GM23248 (cell line): ENCODE results near the gene IQCK. TPM values are rescaled to one million over a fixed set of nuclear protein-coding genes. Genes with fewer than 3 reads are reported as not detected.

Experiments
- DNase-seq: peaks from one replicate; pipeline ENCODE4 v3.0.0-alpha.2; 2015
- H2AFZ ChIP-seq: fragments of 200-600 bp; sonication (generic); 2 replicates; pipeline ENCODE4 v1.6.1; 2016; ENCODE audit warnings: antibody characterized with exemption
- H3F3A ChIP-seq: fragments of 200-600 bp; sonication (generic); 2 replicates; pipeline ENCODE4 v1.6.1; 2016; ENCODE audit warnings: mild to moderate bottlenecking, antibody characterized with exemption, mixed run types; ENCODE audit not compliant: insufficient read depth
- H3K27ac ChIP-seq: fragments of 200-600 bp; sonication (generic); 2 replicates; pipeline ENCODE4 v1.5.1; 2016; ENCODE audit warnings: mild to moderate bottlenecking
- H3K27me3 ChIP-seq: fragments of 200-600 bp; sonication (generic); replicated peaks from 2 replicates; pipeline ENCODE4 v1.6.1; 2016; ENCODE audit warnings: mild to moderate bottlenecking; ENCODE audit not compliant: insufficient read depth
- H3K36me3 ChIP-seq: fragments of 200-600 bp; sonication (generic); 2 replicates; pipeline ENCODE4 v1.6.1; 2016; ENCODE audit warnings: low read depth, mild to moderate bottlenecking
- H3K4me1 ChIP-seq: fragments of 200-600 bp; sonication (generic); 2 replicates; pipeline ENCODE4 v1.6.1; 2016; ENCODE audit warnings: mild to moderate bottlenecking; ENCODE audit not compliant: insufficient read depth
- H3K4me2 ChIP-seq: fragments of 200-600 bp; sonication (generic); one replicate; pipeline ENCODE4 v1.6.1; 2016; ENCODE audit warnings: mild to moderate bottlenecking; ENCODE audit not compliant: unreplicated experiment
- H3K4me3 ChIP-seq: fragments of 200-600 bp; sonication (generic); 2 replicates; pipeline ENCODE4 v1.5.1; 2016; ENCODE audit warnings: mild to moderate bottlenecking
- H3K79me2 ChIP-seq: fragments of 200-600 bp; sonication (generic); 2 replicates; pipeline ENCODE4 v1.6.1; 2016; ENCODE audit warnings: mild to moderate bottlenecking; ENCODE audit not compliant: insufficient read depth
- H3K9ac ChIP-seq: fragments of 200-600 bp; sonication (generic); 2 replicates; pipeline ENCODE4 v1.6.1; 2016; ENCODE audit warnings: mild to moderate bottlenecking
- H3K9me2 ChIP-seq: fragments of 200-600 bp; sonication (generic); 2 replicates; pipeline ENCODE4 v1.6.1; 2016; ENCODE audit warnings: mixed run types, mild to moderate bottlenecking, moderate library complexity; ENCODE audit not compliant: insufficient read depth
- H3K9me3 ChIP-seq: fragments of 200-600 bp; sonication (generic); one replicate; pipeline ENCODE4 v1.6.1; 2017; ENCODE audit warnings: low read depth
- H4K20me1 ChIP-seq: fragments of 200-600 bp; sonication (generic); 2 replicates; pipeline ENCODE4 v1.6.0; 2016; ENCODE audit not compliant: insufficient read depth
- EZH2 ChIP-seq: fragments of 200-600 bp; sonication (generic); IDR thresholded peaks from 2 replicates; pipeline ENCODE4 v1.6.1; 2018; ENCODE audit warnings: antibody characterized with exemption, mild to moderate bottlenecking; ENCODE audit not compliant: insufficient read depth, poor library complexity, severe bottlenecking
- EZH2phosphoT487 ChIP-seq: fragments of 200-600 bp; sonication (generic); IDR thresholded peaks from 2 replicates; pipeline ENCODE4 v1.6.1; 2018; ENCODE audit warnings: antibody characterized with exemption, moderate library complexity, mild to moderate bottlenecking, low read depth; ENCODE audit not compliant: insufficient read depth
- WGBS, 2 experiments: methylation state at CpG; one replicate each; pipeline ENCODE4 v1.1.6; 2015 to 2017; ENCODE audit warnings: low lambda C conversion rate in 2 of 2, low coverage in 1 of 2; ENCODE audit errors: missing lambda C conversion rate in 2 of 2; 5-methylcytosine and 5-hydroxymethylcytosine counted together
- in situ Hi-C: fragments of 300-500 bp; cut with MboI; formaldehyde crosslinking; loops from 2 replicates; pipeline ENCODE4 v1.15.0; 2020
- polyA plus RNA-seq: library from polyadenylated mRNA; unstranded; fragments of >200 nt; fragmentation: Nextera tagmentation; extraction: Ambion mirVana; gene quantifications from 2 replicates; pipeline ENCODE4 v1.2.1, GENCODE V29; 2016
- total RNA-seq: library from RNA; depleted of rRNA; stranded (reverse); fragments of >200 nt; shearing (Covaris generic); gene quantifications from 2 replicates; pipeline ENCODE4 v1.2.3, GENCODE V29; 2014

IQCK gene
- total and polyA plus RNA-seq, 2 experiments from 2014 or later: 9.7 to 9.8 TPM

- H3K4me2 ChIP-seq: no peak overlapping the region
- H3K79me2 ChIP-seq: no peaks in the 10 kb centered on the region
- H3K27me3 ChIP-seq: no peaks in the 10 kb centered on the region
- H3K9me2 ChIP-seq: no peaks in the 10 kb centered on the region
- in situ Hi-C loops: no loop called here
- no peaks in the 10 kb centered on the region for H4K20me1 ChIP-seq
- no peak overlapping the region for H3K4me3 ChIP-seq
- no peak overlapping the region for H2AFZ ChIP-seq
- no peak overlapping the region for H3K9ac ChIP-seq
- no peak for TF ChIP-seq EZH2
- no peak for TF ChIP-seq EZH2phosphoT487
- 0 out of 2 replicates have a peak, but pooled peaks cover 1% of the 10 kb centered on the region for H3F3A ChIP-seq
- H3K4me1 ChIP-seq: no peaks in the 10 kb centered on the region
- 62 to 68% methylated on average over 4 of the region's 4 CpGs for WGBS, 2 experiments
- H3K36me3 ChIP-seq: peaks cover 6% of the 10 kb centered on the region; the same call in 1 of the 2 replicates
- DNase-seq: no peak
- H3K27ac ChIP-seq: no peak overlapping the region
- no peaks in the 10 kb centered on the region for H3K9me3 ChIP-seq
Observed at GRCh38 chr16:19690196-19690595, 27.9 kb upstream of the IQCK start.

GRCh38 chr16:19691161-19691711, 26.8 kb upstream of the IQCK start:
- 42 to 44% methylated on average over 14 of the region's 14 CpGs for WGBS, 2 experiments
- Histone ChIP-seq H3K79me2 (no peaks in the 10 kb centered on the region), H3K36me3 (0 out of 2 replicates have a peak, but pooled peaks cover 2% of the 10 kb centered on the region), H3F3A (0 out of 2 replicates have a peak, but pooled peaks cover 10% of the 10 kb centered on the region), H2AFZ (no peak overlapping the region), H3K4me2 (no peak overlapping the region), H3K4me3 (no peak overlapping the region), H3K27ac (no peak overlapping the region), H3K9me3 (no peaks in the 10 kb centered on the region), H3K9ac (no peak overlapping the region; the same call in 1 of the 2 replicates), H3K27me3 (no peaks in the 10 kb centered on the region), H4K20me1 (no peaks in the 10 kb centered on the region), H3K4me1 (peaks cover 5% of the 10 kb centered on the region), H3K9me2 (no peaks in the 10 kb centered on the region)
- TF ChIP-seq EZH2 (no peak), EZH2phosphoT487 (no peak)
- peak; percentile 35 for DNase-seq
- in situ Hi-C loops: no loop called here

- Histone ChIP-seq H3K36me3 (0 out of 2 replicates have a peak, but pooled peaks cover 2% of the 10 kb centered on the region), H3K4me1 (peaks cover 28% of the 10 kb centered on the region), H2AFZ (no peak overlapping the region), H3F3A (peaks cover 31% of the 10 kb centered on the region), H3K27ac (no peak overlapping the region), H3K4me3 (no peak overlapping the region), H3K9me2 (no peaks in the 10 kb centered on the region), H4K20me1 (no peaks in the 10 kb centered on the region), H3K27me3 (no peaks in the 10 kb centered on the region), H3K4me2 (no peak overlapping the region), H3K9ac (no peak overlapping the region), H3K79me2 (no peaks in the 10 kb centered on the region), H3K9me3 (no peaks in the 10 kb centered on the region)
- in situ Hi-C loops: no loop called here
- no peak for TF ChIP-seq EZH2phosphoT487
- TF ChIP-seq EZH2: no peak
- DNase-seq: peak; percentile 16
- WGBS, 2 experiments: 63 to 69% methylated on average over 8 of the region's 8 CpGs
Observed at GRCh38 chr16:19694989-19695388, 23.1 kb upstream of the IQCK start.

GRCh38 chr16:19696328-19696727, 21.7 kb upstream of the IQCK start:
- H3K9me2 ChIP-seq: no peaks in the 10 kb centered on the region
- H2AFZ ChIP-seq: peak overlapping the region; percentile 48; the same call in 1 of the 2 replicates
- no peak overlapping the region for H3K4me3 ChIP-seq
- peaks cover 45% of the 10 kb centered on the region for H3F3A ChIP-seq
- H3K79me2 ChIP-seq: no peaks in the 10 kb centered on the region
- H3K4me2 ChIP-seq: peak overlapping the region; percentile 53
- peak overlapping the region; percentile 81 for H3K27ac ChIP-seq
- DNase-seq: peak; percentile 88
- in situ Hi-C loops: no loop called here
- H3K9me3 ChIP-seq: no peaks in the 10 kb centered on the region
- H3K27me3 ChIP-seq: no peaks in the 10 kb centered on the region
- WGBS, 2 experiments: 8 to 9% methylated on average over 10 of the region's 10 CpGs
- H3K4me1 ChIP-seq: peaks cover 42% of the 10 kb centered on the region
- H4K20me1 ChIP-seq: no peaks in the 10 kb centered on the region
- TF ChIP-seq EZH2 (no peak), EZH2phosphoT487 (no peak)
- H3K36me3 ChIP-seq: 0 out of 2 replicates have a peak, but pooled peaks cover 2% of the 10 kb centered on the region
- peak overlapping the region; percentile 75 for H3K9ac ChIP-seq
